HepG2 (cell line): Measurements from ENCODE around the gene IGF2BP3. TPM values are rescaled to one million over a fixed set of nuclear protein-coding genes. Genes with fewer than 3 reads are reported as not detected.

Source experiments
- CCDC6 ChIP-seq: sonication (generic); formaldehyde crosslinking; IDR thresholded peaks from 2 replicates; pipeline ENCODE4 v1.8.1; 2022; ENCODE audit warnings: mild to moderate bottlenecking, missing genetic modification reagents, moderate library complexity
- CREB1 ChIP-seq, 2 experiments: fragments of 450-650 bp in 1 of 2; IDR thresholded peaks; 2 replicates each; pipeline ENCODE4 v1.6.1; 2016 to 2017; ENCODE audit warnings: control low read depth in 1 of 2, mild to moderate bottlenecking in 1 of 2, missing compliant biosample characterization in 1 of 2, missing genetic modification characterization in 1 of 2
- EP300 ChIP-seq, 3 experiments: sonication (generic) in 1 of 3; formaldehyde crosslinking in 1 of 3; IDR thresholded peaks; 2 replicates each; pipeline versions ENCODE4 v1.5.1 to v1.6.1; 2011 to 2020; ENCODE audit warnings: low read depth in 2 of 3, low read length in 2 of 3, borderline replicate concordance in 1 of 3, improper control_type of control experiment in 1 of 3, mild to moderate bottlenecking in 1 of 3, missing genetic modification reagents in 1 of 3, moderate library complexity in 1 of 3
- FOXP4 ChIP-seq: sonication (generic); formaldehyde crosslinking; IDR thresholded peaks from 2 replicates; pipeline ENCODE4 v1.4.0; 2020; ENCODE audit warnings: missing genetic modification reagents
- HNRNPLL ChIP-seq: fragments of 200-400 bp; formaldehyde crosslinking; IDR thresholded peaks from 2 replicates; pipeline ENCODE4 v1.6.1; 2017; ENCODE audit warnings: mild to moderate bottlenecking, low read depth, low read length; ENCODE audit not compliant: poor library complexity, severe bottlenecking
- IRF9 ChIP-seq: sonication (generic); formaldehyde crosslinking; IDR thresholded peaks from 2 replicates; pipeline ENCODE4 v1.8.0; 2022; ENCODE audit warnings: missing genetic modification reagents, mild to moderate bottlenecking, borderline replicate concordance
- PATZ1 ChIP-seq: sonication (generic); formaldehyde crosslinking; IDR thresholded peaks from 2 replicates; pipeline ENCODE4 v1.4.0; 2020; ENCODE audit warnings: missing genetic modification reagents
- SOX13 ChIP-seq, 3 experiments: fragments of 450-650 bp in 1 of 3; sonication (generic) in 1 of 3; formaldehyde crosslinking in 1 of 3; IDR thresholded peaks in 2 of 3; conservative IDR thresholded peaks in 1 of 3; 2 replicates each; pipeline versions ENCODE4 v1.5.0 to v1.6.1; 2016 to 2020; ENCODE audit warnings: antibody characterized with exemption in 1 of 3, mild to moderate bottlenecking in 1 of 3, missing compliant biosample characterization in 1 of 3, missing genetic modification reagents in 1 of 3, moderate library complexity in 1 of 3
- SSRP1 ChIP-seq: IDR thresholded peaks from 2 replicates; pipeline ENCODE4 v1.6.1; 2016; ENCODE audit warnings: control low read depth
- ZBTB3 ChIP-seq: sonication (generic); formaldehyde crosslinking; IDR thresholded peaks from 2 replicates; pipeline ENCODE4 v1.4.0; 2020; ENCODE audit warnings: low read depth, mild to moderate bottlenecking, moderate library complexity, missing genetic modification reagents, borderline replicate concordance
- ZNF281 ChIP-seq: sonication (generic); formaldehyde crosslinking; IDR thresholded peaks from 2 replicates; pipeline ENCODE4 v1.4.0; 2020; ENCODE audit warnings: missing genetic modification reagents, borderline replicate concordance
- ZNF350 ChIP-seq: sonication (generic); formaldehyde crosslinking; IDR thresholded peaks from 2 replicates; pipeline ENCODE4 v1.4.0; 2020; ENCODE audit warnings: mild to moderate bottlenecking, low read depth, missing genetic modification reagents, borderline replicate concordance
- ZNF484 ChIP-seq: sonication (generic); formaldehyde crosslinking; IDR thresholded peaks from 2 replicates; pipeline ENCODE4 v1.5.1; 2020; ENCODE audit warnings: mild to moderate bottlenecking, low read depth, missing genetic modification reagents, borderline replicate concordance
- ZNF564 ChIP-seq: sonication (generic); formaldehyde crosslinking; IDR thresholded peaks from 2 replicates; pipeline ENCODE4 v1.8.1; 2023; ENCODE audit warnings: mild to moderate bottlenecking, missing genetic modification reagents
- ZNF709 ChIP-seq: sonication (generic); formaldehyde crosslinking; IDR thresholded peaks from 2 replicates; pipeline ENCODE4 v1.5.0; 2020; ENCODE audit warnings: mild to moderate bottlenecking, missing genetic modification reagents
- polyA plus RNA-seq, 8 experiments: library from polyadenylated mRNA; depleted of rRNA in 3 of 8; stranded (reverse) in 7 of 8; unstranded in 1 of 8; fragments of >200 nt; fragmentation: Illumina TruSeq in 4 of 8; extraction: Trizol in 4 of 8; gene quantifications; 2 replicates each; pipeline versions ENCODE4 v1.2.1 to v1.2.3, GENCODE V29; 2011 to 2016; ENCODE audit warnings: low read depth in 4 of 8, missing spikeins in 1 of 8, mixed read lengths in 1 of 8; ENCODE audit not compliant: insufficient read depth in 1 of 8
- total RNA-seq, 5 experiments: library from RNA; depleted of rRNA; stranded (reverse); fragments of >200 nt; fragmentation: Illumina TruSeq; extraction: Trizol; gene quantifications; 2 replicates each; pipeline ENCODE4 v1.2.3, GENCODE V29; 2016; ENCODE audit warnings: low read depth in 1 of 5

Gene IGF2BP3
- total and polyA plus RNA-seq, 2 of the 13 experiments (the other 11 are each of a cell fraction or from before 2014, with no cell fraction given) = 37.7 to 39.5 TPM

- TF ChIP-seq PATZ1 (CRISPR knock-in tag) (peak; percentile 59; the same call in 1 of the 2 replicates), SOX13 (IDR thresholded peaks at IDR 0.05) (no peak), SOX13 (CRISPR knock-in tag; conservative IDR thresholded peaks at IDR 0.05 in 1 of 2, IDR thresholded peaks at IDR 0.05 in 1 of 2) (peak in 1 of 2 experiments; percentile 43; a peak in 1 of 4 replicates), IRF9 (CRISPR knock-in tag) (no peak), ZNF709 (CRISPR knock-in tag) (0 out of 2 replicates have a peak, but pooled peaks have one; percentile 38), ZNF484 (CRISPR knock-in tag) (no peak), ZNF281 (CRISPR knock-in tag) (peak; percentile 91), FOXP4 (peak; percentile 34; the same call in 1 of the 2 replicates), CCDC6 (CRISPR knock-in tag) (peak; percentile 11; the same call in 1 of the 2 replicates), HNRNPLL (no peak), CREB1 (IDR thresholded peaks at IDR 0.05) (no peak), CREB1 (CRISPR knock-in tag; IDR thresholded peaks at IDR 0.05) (peak; percentile 73), EP300 (IDR thresholded peaks at IDR 0.05; ENCODE audit: low read depth in 2 of 2, low read length in 2 of 2) (peak in 1 of 2 experiments; percentile 15; a peak in 1 of 4 replicates), EP300 (CRISPR knock-in tag; IDR thresholded peaks at IDR 0.05; ENCODE audit: borderline replicate concordance) (no peak), ZNF350 (CRISPR knock-in tag) (peak; percentile 54; the same call in 1 of the 2 replicates), ZBTB3 (CRISPR knock-in tag) (0 out of 2 replicates have a peak, but pooled peaks have one; percentile 37), SSRP1 (CRISPR knock-in tag) (peak; percentile 61; the same call in 1 of the 2 replicates), ZNF564 (CRISPR knock-in tag) (no peak)
These were observed at the start of gene IGF2BP3 (continued) for GRCh38 chr7:23470330-23471105.
